NCI-H2196 (cell line): ENCODE results near the gene METRN.
"Not testable (repeated sequence)": the region's sequence is repeated elsewhere in the genome, so short reads cannot be mapped to it uniquely, and the experiment has no call there.

Experiments
- DNase-seq: peaks from one replicate; lab custom pipeline; 2025; ENCODE audit not compliant: unreplicated experiment; lab: John Stamatoyannopoulos, UW

Gene METRN

GRCh38 chr16:734208-734980, 19.5 kb downstream of the METRN start:
- no peak for DNase-seq

- DNase-seq, result no peak
Measured at GRCh38 chr16:734981-735881, 20.3 kb downstream of the METRN start.

DNA sequence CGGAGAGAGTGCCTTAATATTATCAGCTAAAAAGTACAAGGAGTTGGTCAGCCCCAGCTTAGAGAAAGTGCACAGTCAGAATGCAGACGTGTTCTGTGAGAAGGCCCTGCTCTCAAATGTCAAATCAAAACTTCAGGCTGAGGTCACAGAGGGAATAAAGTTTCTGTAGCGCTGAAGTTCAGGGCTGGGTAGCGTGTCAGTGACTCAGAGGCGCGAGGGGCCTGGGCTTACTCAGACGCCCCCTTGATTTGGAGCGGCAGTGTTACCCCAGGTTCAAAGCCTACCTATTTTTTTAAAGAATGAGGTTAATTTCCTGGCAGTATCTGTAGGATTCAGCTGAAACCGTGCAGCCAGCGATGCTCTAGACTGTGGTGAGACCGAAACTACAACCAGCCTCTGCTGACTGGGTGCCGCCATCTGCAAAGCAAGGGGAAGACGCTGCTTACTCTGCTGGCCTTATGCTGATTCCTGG, 21.1 kb downstream of the METRN start:
- DNase-seq, result no peak

DNA sequence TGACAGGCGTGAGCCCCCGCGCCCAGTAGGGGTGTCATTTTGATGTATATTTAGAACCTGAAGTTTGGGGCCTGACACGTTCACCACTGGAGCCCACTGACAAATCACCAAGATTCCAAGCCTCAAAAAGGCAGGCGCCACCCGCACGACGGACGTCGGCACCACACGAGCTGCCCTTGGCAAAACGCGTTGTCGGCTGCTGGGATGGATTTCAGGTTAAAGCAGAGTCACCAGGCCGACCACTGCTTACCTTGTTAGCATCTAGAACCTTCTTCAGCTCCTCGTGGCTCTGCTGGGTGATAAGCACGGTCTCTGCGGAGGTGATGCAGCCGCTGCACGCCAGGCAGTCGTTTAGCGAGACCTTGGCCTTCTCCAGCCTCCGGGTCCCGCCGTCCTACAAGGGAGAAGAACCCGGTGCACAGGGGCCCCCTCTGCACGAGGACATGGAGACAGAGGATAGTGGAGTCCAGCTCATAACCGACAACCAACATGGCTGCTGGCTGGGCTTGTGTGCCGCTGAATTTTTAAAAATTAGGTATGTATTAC, 22.1 kb downstream of the METRN start:
- DNase-seq, result no peak

DNA sequence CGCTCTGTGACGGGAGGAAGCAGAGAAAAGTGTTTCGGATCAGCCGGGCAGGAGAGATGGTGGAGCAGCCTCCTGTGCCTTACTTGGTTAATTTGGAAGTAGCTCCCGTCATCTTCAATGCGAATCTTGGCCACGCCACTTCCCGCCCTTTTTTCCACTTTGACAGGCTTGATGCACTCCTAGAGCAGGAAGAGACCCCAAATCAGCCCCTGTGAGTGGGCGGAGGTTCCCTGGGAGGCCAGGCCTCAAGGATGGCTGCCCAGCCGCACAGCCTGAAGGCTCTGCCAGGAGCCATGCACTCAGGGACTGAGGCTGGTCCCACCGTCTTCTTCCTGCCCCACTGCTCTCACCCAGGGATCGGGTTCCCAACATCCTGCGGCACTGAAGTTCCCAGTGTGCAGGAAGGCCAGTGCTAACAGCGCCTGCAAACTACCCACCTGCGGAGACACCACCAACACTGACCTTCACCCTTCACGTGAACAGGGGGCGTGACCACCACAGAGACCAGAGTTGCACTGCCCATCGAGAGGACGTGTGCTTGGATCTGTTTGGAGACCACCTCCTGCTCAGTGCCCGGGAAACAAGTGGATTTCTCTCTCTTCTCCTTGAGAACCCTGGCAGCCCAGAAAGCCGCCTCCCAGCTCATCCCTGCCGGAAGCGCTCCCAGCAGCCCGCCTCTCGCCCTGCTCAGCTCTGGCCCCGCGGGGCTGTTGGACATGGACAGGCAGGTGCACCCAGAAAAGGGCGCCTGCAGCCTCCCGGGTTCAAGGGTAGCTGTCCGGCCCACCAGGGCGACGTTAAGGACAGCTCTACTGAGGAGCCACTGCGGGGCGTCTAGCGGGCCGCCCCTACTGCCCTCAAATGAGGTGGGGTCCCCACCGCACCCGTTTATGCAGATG, 24.9 kb downstream of the METRN start:
- peak; percentile 34 for DNase-seq

- DNase-seq, result no peak
Measured at GRCh38 chr16:740459-740763, 25.5 kb downstream of the METRN start.

GRCh38 chr16:740764-741505, 26.0 kb downstream of the METRN start, which contains the start of gene CIAO3:
Gene CIAO3 (minus strand): TSS chr16:740997. CDS start chr16:740985, 12 bp downstream.
- peak; percentile 96 for DNase-seq

- no peak for DNase-seq
Measured at GRCh38 chr16:741986-742629, 27.2 kb downstream of the METRN start.

GRCh38 chr16:742894-743293, 28.0 kb downstream of the METRN start:
- not testable (repeated sequence) for DNase-seq

DNA sequence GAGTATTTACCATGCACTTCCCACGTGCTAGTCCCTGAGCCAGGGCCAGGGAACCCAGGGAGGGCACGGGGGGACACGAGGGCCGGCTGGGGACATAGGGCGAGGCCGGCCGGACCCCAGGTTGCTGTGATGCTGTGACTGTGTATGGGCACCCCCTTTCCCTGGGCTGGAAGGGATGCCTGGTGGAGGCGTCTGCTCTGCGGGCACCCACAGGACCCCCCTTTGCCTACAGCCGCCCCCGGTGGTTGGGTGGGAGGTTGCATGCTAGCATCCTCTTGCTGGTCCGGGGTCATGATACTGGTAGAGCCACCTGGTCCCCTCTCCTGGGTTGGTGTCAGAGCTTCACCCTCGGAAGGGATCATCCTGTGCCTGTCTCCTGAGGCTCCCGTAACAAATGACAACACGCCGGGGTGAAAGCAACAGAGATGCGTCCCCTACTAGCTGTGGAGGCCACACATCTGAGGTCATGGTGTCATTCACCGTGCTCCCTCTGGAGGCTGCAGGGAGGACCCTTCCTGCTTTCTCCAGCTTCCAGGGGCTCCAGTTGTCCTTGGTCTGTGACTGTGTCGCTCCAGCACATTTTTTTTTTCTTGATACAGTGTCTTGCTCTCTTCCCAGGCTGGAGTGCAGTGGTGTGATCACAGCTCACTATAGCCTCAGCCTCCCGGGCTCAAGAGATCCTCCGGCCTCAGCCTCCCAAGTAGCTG, 29.0 kb downstream of the METRN start:
- DNase-seq, result no peak

- DNase-seq, result no peak
Measured at GRCh38 chr16:745739-746138, 30.8 kb downstream of the METRN start.

DNA sequence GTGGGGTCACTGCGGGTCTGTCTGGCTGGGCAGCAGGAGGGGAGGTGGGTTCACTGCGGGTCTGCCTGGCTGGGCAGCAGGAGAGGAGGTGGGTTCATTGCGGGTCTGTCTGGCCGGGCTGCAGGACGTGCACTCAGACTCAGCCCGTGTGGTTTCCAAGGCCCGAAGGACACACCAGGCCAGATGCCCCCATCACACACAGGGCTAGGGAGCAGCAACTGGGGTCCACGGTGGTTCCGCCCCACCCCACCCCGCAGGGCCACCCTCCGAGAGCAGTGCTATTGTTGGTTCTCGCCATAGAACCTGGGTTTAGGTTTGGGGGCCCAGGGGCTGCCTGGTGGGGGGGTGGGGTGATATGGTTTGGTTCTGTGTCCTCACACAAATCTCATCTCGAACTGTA, 31.7 kb downstream of the METRN start:
- no peak for DNase-seq

GRCh38 chr16:747978-748746, 33.2 kb downstream of the METRN start:
- no peak for DNase-seq

DNA sequence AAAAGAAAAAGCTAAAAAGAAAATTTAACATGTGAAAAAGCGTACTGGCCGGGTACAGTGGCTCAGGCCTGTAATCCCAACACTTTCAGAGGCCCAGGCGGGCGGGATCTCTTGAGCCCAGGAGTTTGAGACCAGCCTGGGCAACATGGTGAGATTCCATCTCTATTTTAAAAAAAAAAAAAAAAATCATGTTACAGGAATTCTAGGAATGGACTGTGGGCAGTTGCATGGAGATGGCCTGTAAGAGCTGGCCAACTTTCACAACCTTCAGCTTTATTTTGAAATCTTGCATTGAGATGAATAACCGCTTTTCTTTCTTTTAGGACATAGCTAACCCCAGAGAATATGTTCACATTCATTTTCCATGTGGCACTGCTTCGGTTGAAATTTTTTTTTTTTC, 34.1 kb downstream of the METRN start:
- no peak for DNase-seq

DNA sequence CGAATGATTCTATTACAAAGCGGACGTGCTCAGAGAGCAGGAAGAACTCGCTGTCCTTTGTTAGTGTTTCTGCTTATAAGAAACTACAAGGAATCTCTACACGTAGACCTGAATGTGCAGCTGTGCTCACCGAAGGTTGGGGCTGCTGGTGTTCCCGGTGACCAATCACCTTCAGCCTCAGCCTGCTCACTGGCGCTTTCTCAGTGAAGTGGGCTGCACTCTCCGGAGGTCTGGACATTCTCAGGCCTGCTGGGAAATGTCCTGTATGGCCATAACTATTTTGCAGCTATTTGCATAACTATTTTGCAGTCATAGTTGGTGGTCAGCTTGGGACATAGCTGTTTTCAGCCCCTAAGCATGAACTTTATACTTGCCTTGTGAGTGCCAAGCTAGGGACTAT, 35.6 kb downstream of the METRN start:
- DNase-seq, result no peak

- DNase-seq, result no peak
Measured at GRCh38 chr16:751152-752006, 36.5 kb downstream of the METRN start.

GRCh38 chr16:752007-752312, 37.0 kb downstream of the METRN start:
- DNase-seq, result no peak
